ENCODE data around the gene NKIRAS1.
"Not testable (repeated sequence)": the region's sequence is repeated elsewhere in the genome, so short reads cannot be mapped to it uniquely, and the experiment has no call there.

GRCh38 chr3:23917679-23918303 lies 1.0 kb upstream of the NKIRAS1 start:
- TF ChIP-seq, protein P1, sequence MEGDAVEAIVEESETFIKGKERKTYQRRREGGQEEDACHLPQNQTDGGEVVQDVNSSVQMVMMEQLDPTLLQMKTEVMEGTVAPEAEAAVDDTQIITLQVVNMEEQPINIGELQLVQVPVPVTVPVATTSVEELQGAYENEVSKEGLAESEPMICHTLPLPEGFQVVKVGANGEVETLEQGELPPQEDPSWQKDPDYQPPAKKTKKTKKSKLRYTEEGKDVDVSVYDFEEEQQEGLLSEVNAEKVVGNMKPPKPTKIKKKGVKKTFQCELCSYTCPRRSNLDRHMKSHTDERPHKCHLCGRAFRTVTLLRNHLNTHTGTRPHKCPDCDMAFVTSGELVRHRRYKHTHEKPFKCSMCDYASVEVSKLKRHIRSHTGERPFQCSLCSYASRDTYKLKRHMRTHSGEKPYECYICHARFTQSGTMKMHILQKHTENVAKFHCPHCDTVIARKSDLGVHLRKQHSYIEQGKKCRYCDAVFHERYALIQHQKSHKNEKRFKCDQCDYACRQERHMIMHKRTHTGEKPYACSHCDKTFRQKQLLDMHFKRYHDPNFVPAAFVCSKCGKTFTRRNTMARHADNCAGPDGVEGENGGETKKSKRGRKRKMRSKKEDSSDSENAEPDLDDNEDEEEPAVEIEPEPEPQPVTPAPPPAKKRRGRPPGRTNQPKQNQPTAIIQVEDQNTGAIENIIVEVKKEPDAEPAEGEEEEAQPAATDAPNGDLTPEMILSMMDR (IDR thresholded peaks at IDR 0.05): not testable (repeated sequence)
- TF ChIP-seq POLR2AphosphoS5, POLR2A (IDR thresholded peaks at IDR 0.05): not testable (repeated sequence)

All from transverse colon (tissue), 4 donors.